ENCODE measurements around the gene DIS3L2.

DNA sequence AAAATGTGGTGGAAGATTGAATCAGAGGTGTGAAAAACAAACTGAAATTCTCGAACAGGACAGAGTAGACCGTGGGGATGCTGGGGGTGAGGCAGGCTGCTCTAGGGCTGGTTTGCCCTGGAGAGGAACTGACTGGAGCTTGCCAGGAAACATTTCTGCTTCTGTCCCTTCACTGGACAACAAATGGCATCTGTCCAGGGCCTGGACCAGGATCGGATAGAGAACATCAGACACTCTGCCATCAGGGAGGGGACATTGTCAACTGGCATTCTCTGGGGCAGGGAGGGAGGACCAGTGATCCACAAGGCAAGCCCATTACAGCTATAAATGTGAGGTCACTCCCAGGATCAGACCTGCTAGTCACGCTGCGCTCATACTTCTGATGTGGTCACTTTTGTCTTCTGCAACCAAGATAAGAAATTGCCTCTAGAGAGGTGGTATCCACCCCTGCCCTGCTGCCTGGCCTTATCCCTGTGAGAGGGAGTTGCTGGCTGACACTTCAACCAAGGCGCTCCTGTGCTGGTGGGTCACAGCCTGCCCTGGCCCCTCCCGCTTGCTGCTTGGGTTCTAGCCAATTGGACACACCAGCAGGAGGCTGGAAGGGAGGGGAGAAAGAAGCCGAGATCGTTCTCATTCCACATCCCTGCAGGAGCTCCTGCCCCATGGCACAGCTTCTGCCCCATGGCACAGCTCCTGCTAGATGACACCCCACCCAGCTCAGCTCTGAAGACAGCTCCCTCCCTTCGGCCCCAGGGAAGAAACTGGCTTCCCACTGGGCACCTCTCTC, 44.0 kb upstream of the DIS3L2 start:
- TF ChIP-seq GLIS3 (CRISPR knock-in tag; IDR thresholded peaks at IDR 0.05): no peak
- TF ChIP-seq ZFP30 (CRISPR knock-in tag; IDR thresholded peaks at IDR 0.05): no peak
- TF ChIP-seq ARNTL (CRISPR knock-in tag; IDR thresholded peaks at IDR 0.05; ENCODE audit: borderline replicate concordance, low read depth): no peak

Data from SK-N-SH treated with all-trans-retinoic acid at 6 μM for 48 hours (cell line).